Immature natural killer cell (primary cell): Measurements from ENCODE around the gene PNMA8A. TPM values are rescaled to one million over a fixed set of nuclear protein-coding genes. Genes with fewer than 3 reads are reported as not detected.
"Not testable (repeated sequence)": the region's sequence is repeated elsewhere in the genome, so short reads cannot be mapped to it uniquely, and the experiment has no call there.

Experiments
- DNase-seq, 3 donors: peaks; one replicate each; pipeline ENCODE4 v3.0.0; 2022; ENCODE audit warnings: mixed read lengths in 1 of 3
- H3K27ac Mint-ChIP-seq, 6 donors: one replicate each; pipeline ENCODE4 v1.8.0; 2020; ENCODE audit warnings: mixed read lengths in 6 of 6, mild to moderate bottlenecking in 5 of 6, inconsistent platforms in 4 of 6, moderate library complexity in 3 of 6
- H3K27me3 Mint-ChIP-seq, 3 donors: one replicate each; pipeline ENCODE4 v1.8.0; 2020 to 2021; ENCODE audit warnings: low read depth in 3 of 3, mild to moderate bottlenecking in 3 of 3, mixed read lengths in 3 of 3, moderate library complexity in 3 of 3, inconsistent platforms in 1 of 3
- H3K36me3 Mint-ChIP-seq, 3 donors: one replicate each; pipeline ENCODE4 v1.8.0; 2020; ENCODE audit warnings: mixed read lengths in 3 of 3, inconsistent platforms in 2 of 3, mild to moderate bottlenecking in 2 of 3
- H3K4me1 Mint-ChIP-seq, 2 donors: one replicate each; pipeline ENCODE4 v1.8.0; 2020; ENCODE audit warnings: inconsistent platforms in 2 of 2, mild to moderate bottlenecking in 2 of 2, mixed read lengths in 2 of 2, moderate library complexity in 1 of 2
- H3K4me3 Mint-ChIP-seq, 5 donors: one replicate each; pipeline ENCODE4 v1.8.0; 2020; ENCODE audit warnings: mild to moderate bottlenecking in 5 of 5, mixed read lengths in 5 of 5, inconsistent platforms in 3 of 5, moderate library complexity in 3 of 5
- H3K9me3 Mint-ChIP-seq, 6 donors: one replicate each; pipeline ENCODE4 v1.8.0; 2020; ENCODE audit warnings: mild to moderate bottlenecking in 6 of 6, mixed read lengths in 6 of 6, inconsistent platforms in 4 of 6, moderate library complexity in 3 of 6
- polyA plus RNA-seq, 3 donors: library from polyadenylated mRNA; unstranded; fragments of 300-500 nt; fragmentation: Illumina TruSeq; gene quantifications; one replicate each; pipeline ENCODE4 v1.2.3, GENCODE V29; 2021

PNMA8A gene
- polyA plus RNA-seq, 3 donors from 2014 or later, result not detected

GRCh38 chr19:46496886-46497285 lies 25.5 kb upstream of the PNMA8A start:
- not testable (repeated sequence) for H3K36me3 Mint-ChIP-seq, H3K9me3 Mint-ChIP-seq, H3K4me1 Mint-ChIP-seq, H3K4me3 Mint-ChIP-seq, H3K27me3 Mint-ChIP-seq, H3K27ac Mint-ChIP-seq, DNase-seq

GRCh38 chr19:46496304-46496703 lies 24.9 kb upstream of the PNMA8A start:
- peaks cover 6 to 11% (median 11%) of the 10 kb centered on the region in 3 donors for H3K27me3 Mint-ChIP-seq
- H3K4me1 Mint-ChIP-seq, result no peaks in the 10 kb centered on the region
- no peak overlapping the region for H3K4me3 Mint-ChIP-seq

GRCh38 chr19:46495786-46496099 lies 24.4 kb upstream of the PNMA8A start, which contains the start of gene PNMA8B:
Gene PNMA8B, minus strand, starts transcription at chr19:46495867. Its CDS starts 402 bp downstream, at chr19:46495465.
- no peak for DNase-seq
- Mint-ChIP-seq H3K4me3 (peak within 1 kb of the TSS in 1 of 5 donors; percentile 46), H3K36me3 (no peaks in the 10 kb centered on the region), H3K27me3 (peaks cover 9 to 15% (median 13%) of the 10 kb centered on the region in 3 donors), H3K4me1 (no peaks in the 10 kb centered on the region), H3K27ac (no peak within 1 kb of the TSS), H3K9me3 (no peaks in the 10 kb centered on the region)

More at GRCh38 chr19:46496304-46496703, 24.9 kb upstream of the PNMA8A start:
- no peaks in the 10 kb centered on the region for H3K36me3 Mint-ChIP-seq
- DNase-seq, result no peak
- no peaks in the 10 kb centered on the region for H3K9me3 Mint-ChIP-seq
- no peak overlapping the region for H3K27ac Mint-ChIP-seq

- Mint-ChIP-seq H3K9me3 (no peaks in the 10 kb centered on the region), H3K4me1 (no peaks in the 10 kb centered on the region), H3K27me3 (peaks cover 9 to 18% (median 17%) of the 10 kb centered on the region in 3 donors), H3K36me3 (no peaks in the 10 kb centered on the region), H3K4me3 (peak overlapping the region in 1 of 5 donors; percentile 46), H3K27ac (no peak overlapping the region)
- DNase-seq, result no peak
These were observed 23.8 kb upstream of the PNMA8A start for GRCh38 chr19:46494941-46495785.

GRCh38 chr19:46494146-46494940 lies 23.0 kb upstream of the PNMA8A start:
- no peaks in the 10 kb centered on the region for H3K36me3 Mint-ChIP-seq
- no peaks in the 10 kb centered on the region for H3K4me1 Mint-ChIP-seq
- H3K27me3 Mint-ChIP-seq, result peaks cover 14 to 19% (median 17%) of the 10 kb centered on the region in 3 donors
- H3K9me3 Mint-ChIP-seq, result no peaks in the 10 kb centered on the region
- peak overlapping the region in 2 of 5 donors; percentile 41 to 54 for H3K4me3 Mint-ChIP-seq
- H3K27ac Mint-ChIP-seq, result no peak overlapping the region
- DNase-seq, result no peak

GRCh38 chr19:46493236-46494145 lies 22.1 kb upstream of the PNMA8A start:
- Mint-ChIP-seq H3K27me3 (peaks cover 21 to 25% (median 22%) of the 10 kb centered on the region in 3 donors), H3K4me1 (no peaks in the 10 kb centered on the region), H3K36me3 (no peaks in the 10 kb centered on the region), H3K4me3 (peak overlapping the region in 2 of 5 donors; percentile 41 to 54), H3K27ac (no peak overlapping the region), H3K9me3 (peaks cover 0 to 2% (median 0%) of the 10 kb centered on the region in 6 donors)
- no peak for DNase-seq

- H3K27me3 Mint-ChIP-seq, result peaks cover 24 to 28% (median 26%) of the 10 kb centered on the region in 3 donors
- peaks cover 0 to under 1% of the 10 kb centered on the region in 2 donors for H3K4me1 Mint-ChIP-seq
- H3K4me3 Mint-ChIP-seq, result no peak overlapping the region
- no peak for DNase-seq
- no peaks in the 10 kb centered on the region for H3K36me3 Mint-ChIP-seq
- H3K9me3 Mint-ChIP-seq, result peaks cover 0 to 2% (median 0%) of the 10 kb centered on the region in 6 donors
- H3K27ac Mint-ChIP-seq, result no peak overlapping the region
These were observed 21.5 kb upstream of the PNMA8A start for GRCh38 chr19:46492841-46493235.

GRCh38 chr19:46491975-46492682 lies 20.8 kb upstream of the PNMA8A start:
- H3K4me1 Mint-ChIP-seq, result peaks cover 0 to 2% of the 10 kb centered on the region in 2 donors
- no peaks in the 10 kb centered on the region for H3K36me3 Mint-ChIP-seq
- peaks cover 24 to 32% (median 28%) of the 10 kb centered on the region in 3 donors for H3K27me3 Mint-ChIP-seq
- no peak for DNase-seq
- H3K9me3 Mint-ChIP-seq, result peaks cover 0 to 2% (median 0%) of the 10 kb centered on the region in 6 donors
- no peak overlapping the region for H3K27ac Mint-ChIP-seq
- H3K4me3 Mint-ChIP-seq, result no peak overlapping the region

GRCh38 chr19:46490774-46491173 lies 19.4 kb upstream of the PNMA8A start:
- no peak for DNase-seq
- Mint-ChIP-seq H3K27ac (no peak overlapping the region), H3K36me3 (no peaks in the 10 kb centered on the region), H3K27me3 (peaks cover 27 to 31% (median 27%) of the 10 kb centered on the region in 3 donors), H3K4me3 (no peak overlapping the region), H3K9me3 (peaks cover 0 to 2% (median 0%) of the 10 kb centered on the region in 6 donors), H3K4me1 (peaks cover 0 to 2% of the 10 kb centered on the region in 2 donors)

- peaks cover 0 to 2% of the 10 kb centered on the region in 2 donors for H3K4me1 Mint-ChIP-seq
- no peak overlapping the region for H3K27ac Mint-ChIP-seq
- no peak for DNase-seq
These were observed 18.3 kb upstream of the PNMA8A start for GRCh38 chr19:46489445-46490272.

GRCh38 chr19:46488551-46488950 lies 17.2 kb upstream of the PNMA8A start:
- Mint-ChIP-seq H3K27me3 (peaks cover 27 to 32% (median 28%) of the 10 kb centered on the region in 3 donors), H3K27ac (no peak overlapping the region), H3K4me1 (peaks cover 0 to 2% of the 10 kb centered on the region in 2 donors), H3K36me3 (no peaks in the 10 kb centered on the region), H3K4me3 (no peak overlapping the region), H3K9me3 (peaks cover 0 to 2% (median 0%) of the 10 kb centered on the region in 6 donors)
- DNase-seq, result no peak

More at GRCh38 chr19:46489445-46490272, 18.3 kb upstream of the PNMA8A start:
- H3K36me3 Mint-ChIP-seq, result no peaks in the 10 kb centered on the region
- H3K4me3 Mint-ChIP-seq, result no peak overlapping the region
- H3K9me3 Mint-ChIP-seq, result peaks cover 0 to 2% (median 0%) of the 10 kb centered on the region in 6 donors
- H3K27me3 Mint-ChIP-seq, result peaks cover 27 to 30% (median 27%) of the 10 kb centered on the region in 3 donors
